Measurements from ENCODE around the gene ZSCAN22. TPM values are rescaled to one million over a fixed set of nuclear protein-coding genes. Genes with fewer than 3 reads are reported as not detected.

Gene ZSCAN22
- total and polyA plus RNA-seq, 2 of the 4 experiments (the other 2 are of a cell fraction), result 2.2 to 2.5 TPM

GRCh38 chr19:58328999-58329398 is 2.2 kb downstream of the ZSCAN22 start:
- Histone ChIP-seq H3K4me1 (ENCODE audit: control insufficient read depth, insufficient read depth, low read length) (peaks cover 2% of the 10 kb centered on the region; the same call in 1 of the 2 replicates), H3K4me2 (ENCODE audit: low read depth, low read length) (no peak overlapping the region), H3K27ac (ENCODE audit: insufficient read depth, low read length) (no peak overlapping the region), H3K56ac (ENCODE audit: extremely low read depth, insufficient read depth, low read length) (no peak overlapping the region), H2AK9ac (replicated peaks; ENCODE audit: low read depth, low read length, poor library complexity) (peak overlapping the region; percentile 26), H3K36me3 (ENCODE audit: control insufficient read depth, insufficient read depth, low read length) (no peaks in the 10 kb centered on the region), H3K18ac (ENCODE audit: low read depth, low read length) (no peak overlapping the region), H2BK15ac (ENCODE audit: low read depth, low read length) (no peak overlapping the region), H3K23ac (ENCODE audit: low read depth, low read length) (no peak overlapping the region), H2AFZ (replicated peaks; ENCODE audit: low read length, poor library complexity) (no peak overlapping the region), H3K4ac (ENCODE audit: low read depth, low read length) (no peak overlapping the region), H2BK120ac (ENCODE audit: low read depth, low read length) (no peak overlapping the region), H2BK5ac (ENCODE audit: low read depth, low read length, poor library complexity, severe bottlenecking) (no peak overlapping the region), H3K9me3 (ENCODE audit: control insufficient read depth, insufficient read depth, low read length) (no peaks in the 10 kb centered on the region), H4K20me1 (ENCODE audit: insufficient read depth, low read length) (peaks cover 5% of the 10 kb centered on the region; the same call in 1 of the 2 replicates), H4K5ac (ENCODE audit: low read depth, low read length) (no peak overlapping the region), H2BK20ac (ENCODE audit: low read depth, low read length) (no peak overlapping the region), H3K14ac (replicated peaks; ENCODE audit: low read depth, low read length) (no peak overlapping the region), H4K8ac (ENCODE audit: low read depth in 2 of 2, low read length in 2 of 2) (no peak overlapping the region), H3K9me1 (ENCODE audit: insufficient read depth, low read length) (peaks cover 14% of the 10 kb centered on the region), H3K9ac (ENCODE audit: low read depth, low read length) (no peak overlapping the region), H3K4me3 (ENCODE audit: insufficient read depth, low read depth, low read length) (no peak overlapping the region), H3K27me3 (ENCODE audit: control insufficient read depth, insufficient read depth, low read length) (no peaks in the 10 kb centered on the region), H4K91ac (ENCODE audit: insufficient read depth, low read depth, low read length) (no peak overlapping the region), H3K79me1 (ENCODE audit: low read depth in 1 of 2, low read length in 2 of 2) (peaks cover 30 to 62% of the 10 kb centered on the region in 2 experiments), H2AK5ac (ENCODE audit: low read depth, low read length) (no peak overlapping the region)
- in situ Hi-C loops (cut with MboI; ENCODE audit: low sequenced_read_pairs) (no loop called here), intact Hi-C loops (cut with micrococcal nuclease) (no loop called here), dilution Hi-C loops (cut with HindIII; ENCODE audit: low sequenced_read_pairs, unreplicated experiment) (no loop called here)
- DNase-seq, result no peak
- TF ChIP-seq NFE2L2 (IDR thresholded peaks at IDR 0.05; ENCODE audit: low read depth, low read length), result no peak
- TF ChIP-seq, protein P1, sequence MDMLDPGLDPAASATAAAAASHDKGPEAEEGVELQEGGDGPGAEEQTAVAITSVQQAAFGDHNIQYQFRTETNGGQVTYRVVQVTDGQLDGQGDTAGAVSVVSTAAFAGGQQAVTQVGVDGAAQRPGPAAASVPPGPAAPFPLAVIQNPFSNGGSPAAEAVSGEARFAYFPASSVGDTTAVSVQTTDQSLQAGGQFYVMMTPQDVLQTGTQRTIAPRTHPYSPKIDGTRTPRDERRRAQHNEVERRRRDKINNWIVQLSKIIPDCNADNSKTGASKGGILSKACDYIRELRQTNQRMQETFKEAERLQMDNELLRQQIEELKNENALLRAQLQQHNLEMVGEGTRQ (IDR thresholded peaks at IDR 0.05; ENCODE audit: low read depth, low read length), result no peak
- no peak for TF ChIP-seq BHLHE40 (IDR thresholded peaks at IDR 0.05; ENCODE audit: low read depth, low read length)
- TF ChIP-seq, protein P2, sequence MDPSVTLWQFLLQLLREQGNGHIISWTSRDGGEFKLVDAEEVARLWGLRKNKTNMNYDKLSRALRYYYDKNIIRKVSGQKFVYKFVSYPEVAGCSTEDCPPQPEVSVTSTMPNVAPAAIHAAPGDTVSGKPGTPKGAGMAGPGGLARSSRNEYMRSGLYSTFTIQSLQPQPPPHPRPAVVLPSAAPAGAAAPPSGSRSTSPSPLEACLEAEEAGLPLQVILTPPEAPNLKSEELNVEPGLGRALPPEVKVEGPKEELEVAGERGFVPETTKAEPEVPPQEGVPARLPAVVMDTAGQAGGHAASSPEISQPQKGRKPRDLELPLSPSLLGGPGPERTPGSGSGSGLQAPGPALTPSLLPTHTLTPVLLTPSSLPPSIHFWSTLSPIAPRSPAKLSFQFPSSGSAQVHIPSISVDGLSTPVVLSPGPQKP (IDR thresholded peaks at IDR 0.05; ENCODE audit: borderline replicate concordance, low read depth, low read length), result no peak
- TF ChIP-seq RAD21 (IDR thresholded peaks at IDR 0.05; ENCODE audit: low read length), result no peak
- TF ChIP-seq FOS (IDR thresholded peaks at IDR 0.05; ENCODE audit: low read depth, low read length), result no peak
- TF ChIP-seq SMC3 (IDR thresholded peaks at IDR 0.05; ENCODE audit: low read depth, low read length), result no peak
- no peak for TF ChIP-seq POLR2A (IDR thresholded peaks at IDR 0.05; ENCODE audit: low read depth, low read length)
- 64% methylated on average over 4 of the region's 10 CpGs; no CpG with 5 or more reads in 1 of the 2 experiments for WGBS, 2 experiments (ENCODE audit: extremely low coverage in 2 of 2, insufficient read length in 1 of 2)
- BruUV-seq (replicated peaks), result no TSS peak
- no peak for ATAC-seq (ENCODE audit: low read depth)
- ChIA-PET CTCF (no interaction called here), POLR2A (ENCODE audit: unreplicated experiment) (no interaction called here)
